SU-DHL-6 (cell line): ENCODE measurements around the gene FASTKD1.
"Not testable (repeated sequence)": the region's sequence is repeated elsewhere in the genome, so short reads cannot be mapped to it uniquely, and the experiment has no call there.

Experiments used
- H2AFZ ChIP-seq: fragments of 200-600 bp; sonication (generic); 2 replicates; pipeline ENCODE4 v1.6.1; 2014; ENCODE audit warnings: low read depth, mild to moderate bottlenecking, moderate library complexity, mixed read lengths, antibody characterized with exemption, low read length; ENCODE audit not compliant: severe bottlenecking
- H3F3A ChIP-seq: fragments of 200-600 bp; shearing (Covaris generic); 2 replicates; pipeline ENCODE4 v1.6.0; 2016; ENCODE audit warnings: antibody characterized with exemption, mild to moderate bottlenecking; ENCODE audit not compliant: insufficient read depth
- H3K27ac ChIP-seq: fragments of 200-600 bp; sonication (generic); 2 replicates; pipeline ENCODE4 v1.5.1; 2016; ENCODE audit warnings: low read depth, mild to moderate bottlenecking, low read length, moderate library complexity, mixed read lengths
- H3K27me3 ChIP-seq: fragments of 200-600 bp; sonication (generic), shearing (Covaris generic); 2 replicates; pipeline ENCODE4 v1.6.0; 2014; ENCODE audit warnings: mild to moderate bottlenecking, low read length
- H3K36me3 ChIP-seq: fragments of 200-600 bp; sonication (generic); 2 replicates; pipeline ENCODE4 v1.6.1; 2014; ENCODE audit warnings: mild to moderate bottlenecking, low read length, mixed read lengths
- H3K4me2 ChIP-seq: fragments of 300-600, 200-600 bp; shearing (Covaris generic), sonication (generic); 2 replicates; pipeline ENCODE4 v1.6.0; 2014; ENCODE audit warnings: low read length, low read depth, mild to moderate bottlenecking; ENCODE audit not compliant: poor library complexity, severe bottlenecking
- H3K4me3 ChIP-seq: fragments of 200-600 bp; sonication (generic); 2 replicates; pipeline ENCODE4 v1.5.1; 2014; ENCODE audit warnings: antibody characterized with exemption, low read length, mild to moderate bottlenecking, mixed read lengths; ENCODE audit not compliant: insufficient read depth, poor library complexity, severe bottlenecking
- H3K79me2 ChIP-seq: fragments of 200-600 bp; sonication (generic); 2 replicates; pipeline ENCODE4 v1.6.1; 2014; ENCODE audit warnings: mild to moderate bottlenecking, low read length, moderate library complexity; ENCODE audit not compliant: insufficient read depth
- H3K9ac ChIP-seq: fragments of 200-600 bp; sonication (generic); 2 replicates; pipeline ENCODE4 v1.7.0; 2014; ENCODE audit warnings: mild to moderate bottlenecking, low read length
- H3K9me2 ChIP-seq: fragments of 200-600 bp; sonication (generic); replicated peaks from 2 replicates; pipeline ENCODE4 v1.6.1; 2014; ENCODE audit warnings: low read length; ENCODE audit not compliant: insufficient read depth
- H3K9me3 ChIP-seq: fragments of 200-600 bp; sonication (generic); 2 replicates; pipeline ENCODE4 v1.6.1; 2014; ENCODE audit warnings: low read length, mixed read lengths; ENCODE audit not compliant: insufficient read depth
- H4K20me1 ChIP-seq: fragments of 200-600 bp; sonication (generic); 2 replicates; pipeline ENCODE4 v1.6.1; 2014; ENCODE audit warnings: low read depth, mild to moderate bottlenecking, antibody characterized with exemption, low read length, moderate library complexity, mixed read lengths
- CTCF ChIP-seq: fragments of 200-600 bp; sonication (generic); IDR thresholded peaks from one replicate; pipeline ENCODE4 v1.5.1; 2017; ENCODE audit warnings: antibody characterized with exemption, mild to moderate bottlenecking, low read length, moderate library complexity; ENCODE audit not compliant: insufficient read depth, poor library complexity, severe bottlenecking
- EZH2phosphoT487 ChIP-seq: fragments of 200-600 bp; sonication (generic), shearing (Covaris generic); conservative IDR thresholded peaks from 2 replicates; pipeline ENCODE4 v1.6.1; 2018; ENCODE audit warnings: mild to moderate bottlenecking, antibody characterized with exemption, low read length, moderate library complexity, mixed read lengths

FASTKD1 gene

GRCh38 chr2:169579044-169579443 is 5.4 kb upstream of the FASTKD1 start:
- TF ChIP-seq CTCF, result no peak
- no peak for TF ChIP-seq EZH2phosphoT487
- Histone ChIP-seq H2AFZ (no peak overlapping the region), H3K4me3 (no peak overlapping the region), H3F3A (no peaks in the 10 kb centered on the region), H3K9me3 (no peaks in the 10 kb centered on the region), H4K20me1 (no peaks in the 10 kb centered on the region), H3K36me3 (no peaks in the 10 kb centered on the region), H3K4me2 (no peak overlapping the region), H3K27me3 (no peaks in the 10 kb centered on the region), H3K9ac (no peak overlapping the region), H3K79me2 (no peaks in the 10 kb centered on the region), H3K9me2 (no peaks in the 10 kb centered on the region), H3K27ac (no peak overlapping the region)

GRCh38 chr2:169575264-169575663 is 1.6 kb upstream of the FASTKD1 start:
- H3K4me2 ChIP-seq, H2AFZ ChIP-seq, H3K9me3 ChIP-seq, H3K27me3 ChIP-seq, H3K9ac ChIP-seq, H3K36me3 ChIP-seq, H3K4me3 ChIP-seq, H4K20me1 ChIP-seq, H3K27ac ChIP-seq, H3F3A ChIP-seq, H3K9me2 ChIP-seq: not testable (repeated sequence)
- H3K79me2 ChIP-seq, result peaks cover 30% of the 10 kb centered on the region

- not testable (repeated sequence) for H3K4me3 ChIP-seq, H3K9ac ChIP-seq, H3K4me2 ChIP-seq, H2AFZ ChIP-seq, H3K9me3 ChIP-seq, H3K27ac ChIP-seq, H3K27me3 ChIP-seq, H4K20me1 ChIP-seq, H3K36me3 ChIP-seq, H3K9me2 ChIP-seq, H3F3A ChIP-seq
- peaks cover 35% of the 10 kb centered on the region for H3K79me2 ChIP-seq
These were observed 874 bp upstream of the FASTKD1 start for GRCh38 chr2:169574539-169574938.

GRCh38 chr2:169573974-169574299 is 272 bp upstream of the FASTKD1 start:
- Histone ChIP-seq H3K4me3 (peak overlapping the region; percentile 66), H3K36me3 (no peaks in the 10 kb centered on the region), H3K4me2 (peak overlapping the region; percentile 94), H3K27me3 (no peaks in the 10 kb centered on the region), H3K9me3 (no peaks in the 10 kb centered on the region), H3F3A (no peaks in the 10 kb centered on the region), H3K9me2 (no peaks in the 10 kb centered on the region), H3K27ac (no peak overlapping the region), H3K9ac (no peak overlapping the region), H2AFZ (peak overlapping the region; percentile 97), H3K79me2 (peaks cover 40% of the 10 kb centered on the region), H4K20me1 (no peaks in the 10 kb centered on the region; the same call in 1 of the 2 replicates)
- TF ChIP-seq EZH2phosphoT487 (no peak), CTCF (no peak)
